Calu3 (cell line): ENCODE data around the gene OR14J1. TPM values are rescaled to one million over a fixed set of nuclear protein-coding genes. Genes with fewer than 3 reads are reported as not detected.
"Not testable (repeated sequence)": the region's sequence is repeated elsewhere in the genome, so short reads cannot be mapped to it uniquely, and the experiment has no call there.

Experiments used
- BruUV-seq: library from RNA; stranded (reverse); fragments of 400-500 nt; replicated peaks from 2 replicates; lab custom pipeline; 2021; lab: Mats Ljungman, UMichigan
- CTCF ChIA-PET: fragments of 300-600 bp; sonication (Branson Sonifier 250); formaldehyde crosslinking; loops from one replicate; lab custom pipeline; 2022; ENCODE audit warnings: antibody characterized with exemption; lab: Charles Lee
- DNase-seq: peaks from one replicate; pipeline ENCODE4 v3.0.0; 2022
- H3K27ac Mint-ChIP-seq: one replicate; pipeline ENCODE4 v1.8.0; 2022; ENCODE audit warnings: mixed read lengths; ENCODE audit not compliant: unreplicated experiment
- H3K27me3 Mint-ChIP-seq: one replicate; pipeline ENCODE4 v1.8.0; 2022; ENCODE audit warnings: mixed read lengths; ENCODE audit not compliant: unreplicated experiment
- H3K36me3 Mint-ChIP-seq: one replicate; pipeline ENCODE4 v1.8.0; 2022; ENCODE audit warnings: mild to moderate bottlenecking, moderate library complexity, mixed read lengths; ENCODE audit not compliant: insufficient read depth, unreplicated experiment
- H3K4me1 Mint-ChIP-seq: one replicate; pipeline ENCODE4 v1.8.0; 2022; ENCODE audit warnings: mild to moderate bottlenecking, low read depth, mixed read lengths; ENCODE audit not compliant: unreplicated experiment
- H3K4me3 Mint-ChIP-seq: one replicate; pipeline ENCODE4 v1.8.0; 2022; ENCODE audit warnings: mild to moderate bottlenecking, low read depth, moderate library complexity, mixed read lengths; ENCODE audit not compliant: unreplicated experiment
- H3K9me3 Mint-ChIP-seq: one replicate; pipeline ENCODE4 v1.8.0; 2022; ENCODE audit warnings: low read depth, mixed read lengths; ENCODE audit not compliant: unreplicated experiment
- CTCF ChIP-seq: fragments of 200-600 bp; IDR thresholded peaks from one replicate; pipeline ENCODE4 v1.8.0; 2022; ENCODE audit warnings: antibody characterized with exemption; ENCODE audit not compliant: unreplicated experiment
- intact Hi-C: fragments of 100-400 bp; cut with micrococcal nuclease; formaldehyde crosslinking; loops from one replicate; pipeline ENCODE4 v1.10.0; 2022; ENCODE audit not compliant: unreplicated experiment
- total RNA-seq: library from RNA; stranded (reverse); gene quantifications from 2 replicates; pipeline ENCODE4 v1.2.3, GENCODE V29; 2022

OR14J1 gene
- total RNA-seq, 1 experiment from 2014 or later, result not detected

- Mint-ChIP-seq H3K27ac (no peak overlapping the region), H3K4me3 (no peak overlapping the region), H3K27me3 (no peaks in the 10 kb centered on the region), H3K36me3 (no peaks in the 10 kb centered on the region), H3K4me1 (no peaks in the 10 kb centered on the region), H3K9me3 (peaks cover 4% of the 10 kb centered on the region)
- no peak for TF ChIP-seq CTCF
- no TSS peak for BruUV-seq
- intact Hi-C loops, result no loop called here
- no peak for DNase-seq
- CTCF ChIA-PET, result no interaction called here
Observed at GRCh38 chr6:29345380-29345779, 43.9 kb downstream of the OR14J1 start.

GRCh38 chr6:29349348-29349747 is 47.8 kb downstream of the OR14J1 start:
- H3K36me3 Mint-ChIP-seq, H3K4me1 Mint-ChIP-seq, H3K27ac Mint-ChIP-seq, H3K4me3 Mint-ChIP-seq, CTCF ChIA-PET, H3K27me3 Mint-ChIP-seq, BruUV-seq, intact Hi-C loops, DNase-seq: not testable (repeated sequence)
- peaks cover 12% of the 10 kb centered on the region for H3K9me3 Mint-ChIP-seq

- DNase-seq, result no peak
- no peaks in the 10 kb centered on the region for H3K4me1 Mint-ChIP-seq
- H3K27me3 Mint-ChIP-seq, result no peaks in the 10 kb centered on the region
- H3K27ac Mint-ChIP-seq, result no peak overlapping the region
- H3K36me3 Mint-ChIP-seq, result no peaks in the 10 kb centered on the region
- TF ChIP-seq CTCF, result no peak
- H3K4me3 Mint-ChIP-seq, result no peak overlapping the region
- H3K9me3 Mint-ChIP-seq, result peaks cover 8% of the 10 kb centered on the region
- CTCF ChIA-PET, result no interaction called here
- BruUV-seq, result no TSS peak
- intact Hi-C loops, result no loop called here
Observed at GRCh38 chr6:29354980-29355379, 53.5 kb downstream of the OR14J1 start.

GRCh38 chr6:29355603-29356002 is 54.1 kb downstream of the OR14J1 start:
- DNase-seq, result no peak
- Mint-ChIP-seq H3K27ac (no peak overlapping the region), H3K27me3 (no peaks in the 10 kb centered on the region), H3K4me3 (no peak overlapping the region), H3K36me3 (no peaks in the 10 kb centered on the region), H3K4me1 (no peaks in the 10 kb centered on the region), H3K9me3 (peaks cover 8% of the 10 kb centered on the region)
- TF ChIP-seq CTCF, result no peak
- intact Hi-C loops, result no loop called here
- CTCF ChIA-PET, result no interaction called here
- no TSS peak for BruUV-seq

Other genes starting within 250 kb of the OR14J1 start
- not detected in 2 replicates for gene OR2B3, start 214.4 kb upstream of the OR14J1 start, total RNA-seq
- not detected in 2 replicates for gene OR2J1, start 202.2 kb upstream of the OR14J1 start, total RNA-seq
- gene OR2J3, start 193.6 kb upstream of the OR14J1 start, total RNA-seq, result not detected in 2 replicates
- not detected in 2 replicates for gene OR2J2, start 130.8 kb upstream of the OR14J1 start, total RNA-seq
- gene OR5V1, start 67.2 kb downstream of the OR14J1 start, total RNA-seq, result not detected in 2 replicates
- gene OR12D3, start 73.6 kb downstream of the OR14J1 start, total RNA-seq, result not detected in 2 replicates
- not detected in 2 replicates for gene OR12D2, start 93.9 kb downstream of the OR14J1 start, total RNA-seq
- not detected in 2 replicates for gene OR12D1, start 113.2 kb downstream of the OR14J1 start, total RNA-seq
- gene OR10C1, start 137.6 kb downstream of the OR14J1 start, total RNA-seq, result not detected in 2 replicates
- not detected in 2 replicates for gene OR11A1, start 155.4 kb downstream of the OR14J1 start, total RNA-seq
- not detected in 2 replicates for gene OR2H1, start 155.5 kb downstream of the OR14J1 start, total RNA-seq
- gene MAS1L, start 186.3 kb downstream of the OR14J1 start, total RNA-seq, result not detected in 2 replicates